GM18907 (cell line): ENCODE results near the gene TPGS1.
"Not testable (repeated sequence)": the region's sequence is repeated elsewhere in the genome, so short reads cannot be mapped to it uniquely, and the experiment has no call there.

Experiments used
- ATAC-seq: cut with Tn5 transposase; IDR thresholded peaks from one replicate; pipeline ENCODE4 v1.9.1; 2021; ENCODE audit warnings: mild to moderate bottlenecking, moderate library complexity; ENCODE audit not compliant: unreplicated experiment

TPGS1 gene

GRCh38 chr19:474126-475078 is 32.9 kb upstream of the TPGS1 start:
- no peak for ATAC-seq

- no peak for ATAC-seq
Observed at GRCh38 chr19:475360-475759, 31.9 kb upstream of the TPGS1 start.

GRCh38 chr19:478236-478903 is 28.9 kb upstream of the TPGS1 start:
- no peak for ATAC-seq

GRCh38 chr19:478976-479375 is 28.3 kb upstream of the TPGS1 start:
- no peak for ATAC-seq

- no peak for ATAC-seq
Observed at GRCh38 chr19:480016-480855, 27.1 kb upstream of the TPGS1 start.

GRCh38 chr19:481100-481499 is 26.2 kb upstream of the TPGS1 start:
- ATAC-seq = not testable (repeated sequence)

GRCh38 chr19:482186-483041 is 24.9 kb upstream of the TPGS1 start:
- no peak for ATAC-seq

- no peak for ATAC-seq
Observed at GRCh38 chr19:483332-484072, 23.8 kb upstream of the TPGS1 start.

- no peak for ATAC-seq
Observed at GRCh38 chr19:484494-484893, 22.8 kb upstream of the TPGS1 start.

GRCh38 chr19:485077-485476 is 22.2 kb upstream of the TPGS1 start:
- ATAC-seq = no peak

- no peak for ATAC-seq
Observed at GRCh38 chr19:485583-486236, 21.6 kb upstream of the TPGS1 start.

GRCh38 chr19:488505-489417 is 18.5 kb upstream of the TPGS1 start:
- ATAC-seq = peak; percentile 80

- ATAC-seq = no peak
Observed at GRCh38 chr19:489418-490196, 17.7 kb upstream of the TPGS1 start.

- ATAC-seq = no peak
Observed at GRCh38 chr19:491146-491741, 16.1 kb upstream of the TPGS1 start.

GRCh38 chr19:492091-492531 is 15.2 kb upstream of the TPGS1 start:
- ATAC-seq = no peak

- ATAC-seq = no peak
Observed at GRCh38 chr19:493391-494170, 13.7 kb upstream of the TPGS1 start.
